Brain microvascular endothelial cell (primary cell): ENCODE measurements around the gene ATAD3A.

Experiments used
- DNase-seq: peaks from one replicate; pipeline ENCODE4 v3.0.0-alpha.2; 2020
- H3K27ac ChIP-seq: fragments of 250-450 bp; sonication (Bioruptor Pico); 2 replicates; pipeline ENCODE4 v1.5.1; 2020; ENCODE audit warnings: mild to moderate bottlenecking, moderate library complexity
- H3K27me3 ChIP-seq: fragments of 250-450 bp; sonication (Bioruptor Pico); replicated peaks from 2 replicates; pipeline ENCODE4 v1.5.1; 2020; ENCODE audit warnings: mild to moderate bottlenecking
- H3K36me3 ChIP-seq: fragments of 250-450 bp; sonication (Bioruptor Pico); replicated peaks from 2 replicates; pipeline ENCODE4 v1.5.1; 2020; ENCODE audit warnings: mild to moderate bottlenecking
- H3K4me3 ChIP-seq: 2 replicates; pipeline ENCODE4 v1.5.1; 2011; ENCODE audit warnings: low read depth, mild to moderate bottlenecking, control low read depth, low read length, moderate library complexity
- in situ Hi-C: cut with HindIII; loops from 2 replicates; pipeline ENCODE4 v1.10.0; 2017; ENCODE audit warnings: low sequenced_read_pairs, low pct_ligation_motif_present
- TF ChIP-seq, protein P1 (sequence below): IDR thresholded peaks from 2 replicates; pipeline ENCODE4 v1.5.1; 2011; ENCODE audit warnings: low read depth, mild to moderate bottlenecking, moderate library complexity, low read length, control low read depth, inconsistent platforms; ENCODE audit errors: missing control alignments

Gene ATAD3A

DNA sequence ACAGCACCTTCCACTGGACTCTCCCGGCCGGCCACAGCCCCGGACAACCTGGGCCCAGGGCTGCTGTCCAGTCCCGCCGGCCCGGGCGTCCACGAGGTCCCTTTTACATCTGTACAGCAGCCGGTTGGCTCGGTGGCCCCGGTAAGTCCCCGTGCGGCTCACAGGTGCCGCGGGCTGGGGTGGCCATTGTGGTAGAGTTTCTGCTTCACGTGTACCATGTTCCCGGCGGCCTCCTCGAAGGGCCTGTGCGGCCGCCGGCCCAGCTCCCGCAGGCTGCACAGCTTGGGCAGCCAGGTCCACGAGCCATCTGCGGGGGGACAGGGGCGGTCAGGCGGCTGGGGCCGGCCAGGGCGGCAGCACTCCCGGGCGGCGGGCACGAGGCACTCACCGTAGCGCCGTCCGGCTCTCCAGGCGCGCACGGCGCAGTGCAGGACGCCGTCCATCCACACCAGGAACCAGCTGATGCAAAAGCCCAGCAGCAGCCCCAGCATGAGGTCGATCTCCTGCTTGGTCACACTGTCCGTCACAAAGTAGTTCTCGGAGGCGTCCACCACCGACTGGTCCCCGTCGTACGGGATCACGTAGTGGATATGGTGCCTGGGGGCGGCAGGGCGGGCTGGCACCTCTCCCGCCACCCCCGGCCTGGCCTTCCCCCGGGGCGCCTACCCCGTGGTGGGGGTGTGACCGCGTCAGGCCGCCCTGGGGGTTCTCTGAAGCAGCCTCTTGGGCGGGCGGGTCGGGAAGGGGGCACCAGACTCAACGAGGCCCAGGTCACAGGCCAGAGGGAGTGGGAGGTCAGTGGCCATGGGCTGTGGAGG, 23.4 kb downstream of the ATAD3A start:
- DNase-seq = no peak
- Histone ChIP-seq H3K27me3 (no peaks in the 10 kb centered on the region), H3K27ac (no peak overlapping the region), H3K4me3 (no peak overlapping the region), H3K36me3 (peaks cover 14% of the 10 kb centered on the region)
- in situ Hi-C loops = no loop called here
- TF ChIP-seq, protein P1, sequence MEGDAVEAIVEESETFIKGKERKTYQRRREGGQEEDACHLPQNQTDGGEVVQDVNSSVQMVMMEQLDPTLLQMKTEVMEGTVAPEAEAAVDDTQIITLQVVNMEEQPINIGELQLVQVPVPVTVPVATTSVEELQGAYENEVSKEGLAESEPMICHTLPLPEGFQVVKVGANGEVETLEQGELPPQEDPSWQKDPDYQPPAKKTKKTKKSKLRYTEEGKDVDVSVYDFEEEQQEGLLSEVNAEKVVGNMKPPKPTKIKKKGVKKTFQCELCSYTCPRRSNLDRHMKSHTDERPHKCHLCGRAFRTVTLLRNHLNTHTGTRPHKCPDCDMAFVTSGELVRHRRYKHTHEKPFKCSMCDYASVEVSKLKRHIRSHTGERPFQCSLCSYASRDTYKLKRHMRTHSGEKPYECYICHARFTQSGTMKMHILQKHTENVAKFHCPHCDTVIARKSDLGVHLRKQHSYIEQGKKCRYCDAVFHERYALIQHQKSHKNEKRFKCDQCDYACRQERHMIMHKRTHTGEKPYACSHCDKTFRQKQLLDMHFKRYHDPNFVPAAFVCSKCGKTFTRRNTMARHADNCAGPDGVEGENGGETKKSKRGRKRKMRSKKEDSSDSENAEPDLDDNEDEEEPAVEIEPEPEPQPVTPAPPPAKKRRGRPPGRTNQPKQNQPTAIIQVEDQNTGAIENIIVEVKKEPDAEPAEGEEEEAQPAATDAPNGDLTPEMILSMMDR = no peak

DNA sequence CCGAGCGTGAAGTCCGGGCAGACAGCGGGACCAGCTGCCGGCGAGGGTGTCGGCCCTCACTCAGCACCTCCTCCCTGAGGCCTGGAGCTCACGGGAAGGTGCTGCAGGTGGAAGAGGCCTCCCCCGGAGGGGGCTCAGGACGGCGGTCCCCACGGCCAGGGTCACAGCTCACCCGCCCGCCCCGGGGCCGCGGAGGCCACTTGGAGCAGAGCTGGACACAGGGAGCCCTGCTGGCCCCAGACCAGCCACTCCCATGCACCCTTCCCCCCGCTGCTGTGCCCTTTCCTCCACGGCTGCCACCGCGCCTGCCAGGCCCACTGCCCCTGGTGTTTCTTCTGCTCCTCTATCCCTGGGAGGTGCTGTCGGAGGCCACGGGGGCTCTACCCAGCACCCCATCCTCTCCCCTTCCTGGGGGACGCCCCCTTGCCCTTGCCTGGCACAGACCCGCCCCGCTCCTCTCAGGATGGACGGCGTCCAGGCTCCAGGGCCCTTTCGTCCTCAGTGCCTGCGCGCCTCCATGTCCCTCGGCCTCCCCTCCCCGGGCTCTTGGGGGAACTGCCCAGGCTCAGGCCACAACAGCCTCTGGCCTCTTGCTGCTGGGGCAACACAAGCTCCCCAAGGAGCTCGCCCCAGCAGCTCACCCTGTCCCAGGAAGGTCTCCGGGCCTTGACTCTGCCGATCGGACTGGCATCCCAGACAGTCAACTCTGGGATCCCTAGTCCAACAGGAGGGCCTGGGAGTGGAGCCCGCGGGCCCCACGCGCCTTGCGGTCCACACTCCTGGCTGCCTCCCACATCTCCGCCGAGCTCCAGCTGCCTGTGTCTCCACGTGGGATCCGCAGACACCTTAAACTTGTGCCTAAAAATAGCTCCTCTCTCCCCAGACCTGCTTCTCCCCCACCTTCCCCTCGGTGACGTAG, 24.3 kb downstream of the ATAD3A start:
- no peak for DNase-seq
- TF ChIP-seq, protein P1 = no peak
- Histone ChIP-seq H3K27me3 (no peaks in the 10 kb centered on the region), H3K36me3 (peaks cover 9% of the 10 kb centered on the region), H3K4me3 (no peak overlapping the region), H3K27ac (no peak overlapping the region)
- in situ Hi-C loops = no loop called here

DNA sequence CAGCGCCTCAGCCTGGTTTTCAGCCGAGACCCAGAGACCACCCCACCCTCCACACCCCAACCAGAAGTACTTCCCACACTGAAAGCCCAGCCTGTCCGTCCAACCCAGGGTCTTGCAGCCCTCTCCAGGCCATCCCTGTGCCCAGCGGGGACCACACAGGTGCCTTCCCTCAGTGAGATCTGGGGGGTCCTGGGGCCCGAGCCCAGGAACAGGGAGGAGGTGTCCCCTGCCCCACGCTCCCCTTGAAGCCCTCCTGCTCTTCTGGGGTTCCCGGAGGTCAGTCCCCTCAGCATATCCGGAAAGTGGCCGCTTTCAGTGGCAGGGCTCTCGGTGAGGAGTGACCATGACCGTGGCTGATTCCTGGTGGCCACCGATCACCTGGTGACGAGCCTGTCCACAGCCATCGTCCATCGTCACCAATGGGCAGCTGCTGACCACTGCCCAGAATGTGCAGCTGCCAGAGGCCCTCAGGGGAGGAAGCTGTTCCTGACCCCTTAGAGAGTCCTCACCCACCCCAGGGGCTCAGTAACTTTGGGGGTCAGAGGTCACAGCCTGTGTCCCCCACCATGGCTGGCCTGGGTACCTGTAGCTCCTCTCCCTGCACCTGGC, 25.1 kb downstream of the ATAD3A start:
- no peak overlapping the region for H3K27ac ChIP-seq
- DNase-seq = no peak

DNA sequence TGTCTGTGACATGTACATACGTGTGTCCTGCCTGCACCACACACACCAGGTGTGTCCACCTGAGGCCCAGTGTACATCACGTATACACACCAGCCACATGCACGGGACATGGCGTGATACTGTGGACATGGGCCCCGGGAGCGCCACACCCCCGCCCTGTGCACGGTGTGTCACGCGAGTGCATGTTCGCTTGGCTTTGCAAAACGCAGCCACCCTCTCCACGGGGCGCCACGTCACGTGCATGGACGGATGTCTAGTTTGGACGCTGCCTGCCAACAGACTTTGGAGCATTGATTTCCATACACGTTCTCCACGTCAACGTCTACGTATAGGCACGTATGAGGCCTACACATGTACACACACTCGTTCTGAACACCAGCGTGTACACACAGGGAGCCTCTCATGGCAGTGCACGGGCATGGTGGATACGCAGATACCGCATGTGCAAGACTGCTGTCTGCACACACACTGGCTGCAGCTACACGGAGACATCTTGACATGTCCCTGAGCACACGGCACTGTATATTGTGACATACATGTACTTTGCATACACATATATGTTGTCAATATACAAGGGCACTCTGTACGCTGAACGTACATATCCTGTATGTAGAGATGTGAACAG, 25.8 kb downstream of the ATAD3A start:
- no peak for DNase-seq
- no peaks in the 10 kb centered on the region for H3K27me3 ChIP-seq
- H3K27ac ChIP-seq = no peak overlapping the region
- TF ChIP-seq, protein P1 = no peak
- H3K36me3 ChIP-seq = peaks cover 20% of the 10 kb centered on the region
- in situ Hi-C loops = no loop called here
- H3K4me3 ChIP-seq = no peak overlapping the region

More for the DNA sequence above, 25.1 kb downstream of the ATAD3A start:
- TF ChIP-seq, protein P1 = no peak
- H3K36me3 ChIP-seq = peaks cover 17% of the 10 kb centered on the region
- in situ Hi-C loops = no loop called here
- H3K27me3 ChIP-seq = no peaks in the 10 kb centered on the region
- no peak overlapping the region for H3K4me3 ChIP-seq

DNA sequence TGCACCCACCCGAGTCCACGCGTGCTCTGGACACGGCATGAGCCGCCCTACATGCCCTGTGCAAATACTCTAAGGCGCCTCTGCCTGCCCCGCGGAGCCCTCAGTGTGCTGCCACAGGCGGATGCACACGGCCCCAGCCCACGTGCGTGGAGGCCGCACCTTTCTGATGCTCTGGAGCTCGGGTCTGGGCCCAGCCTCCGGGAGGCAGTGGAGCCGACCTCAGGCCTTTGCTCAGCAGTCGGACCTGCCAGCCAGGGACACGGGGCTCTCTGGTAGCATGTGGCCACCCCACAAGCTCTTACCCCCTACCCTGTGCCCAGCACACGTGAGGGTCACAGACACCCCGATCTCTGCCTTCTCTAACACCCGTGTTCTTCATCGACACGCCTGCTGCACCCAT, 26.4 kb downstream of the ATAD3A start:
- no peaks in the 10 kb centered on the region for H3K27me3 ChIP-seq
- in situ Hi-C loops = no loop called here
- DNase-seq = no peak
- no peak overlapping the region for H3K27ac ChIP-seq
- H3K36me3 ChIP-seq = peaks cover 23% of the 10 kb centered on the region
- TF ChIP-seq, protein P1 = no peak
- no peak overlapping the region for H3K4me3 ChIP-seq
